Stimulated activated CD8-positive, alpha-beta memory T cell treated with anti-CD3 and anti-CD28 coated beads, Interleukin-15, amount 100 ng/mL, for 1 hour (primary cell): ENCODE data around the gene CUEDC1.
"Not testable (repeated sequence)": the region's sequence is repeated elsewhere in the genome, so short reads cannot be mapped to it uniquely, and the experiment has no call there.

Experiments used
- DNase-seq: peaks from one replicate; pipeline ENCODE4 v3.0.0-alpha.2; 2020; ENCODE audit warnings: low read depth

CUEDC1 gene

DNA sequence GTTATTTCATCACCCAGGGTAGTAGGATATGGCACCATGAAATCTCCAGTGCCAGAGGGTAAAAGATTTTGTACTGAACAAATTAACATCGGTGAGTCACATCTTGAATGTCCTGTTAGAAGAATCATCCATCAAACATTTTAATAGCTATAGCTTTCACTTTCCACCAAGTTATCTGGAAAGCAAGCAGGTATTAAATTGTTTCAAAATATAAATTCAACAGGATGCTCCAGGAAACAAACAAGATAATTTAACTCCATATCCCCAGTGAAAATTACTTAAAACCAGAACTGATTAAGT, 30.4 kb upstream of the CUEDC1 start:
- no peak for DNase-seq

DNA sequence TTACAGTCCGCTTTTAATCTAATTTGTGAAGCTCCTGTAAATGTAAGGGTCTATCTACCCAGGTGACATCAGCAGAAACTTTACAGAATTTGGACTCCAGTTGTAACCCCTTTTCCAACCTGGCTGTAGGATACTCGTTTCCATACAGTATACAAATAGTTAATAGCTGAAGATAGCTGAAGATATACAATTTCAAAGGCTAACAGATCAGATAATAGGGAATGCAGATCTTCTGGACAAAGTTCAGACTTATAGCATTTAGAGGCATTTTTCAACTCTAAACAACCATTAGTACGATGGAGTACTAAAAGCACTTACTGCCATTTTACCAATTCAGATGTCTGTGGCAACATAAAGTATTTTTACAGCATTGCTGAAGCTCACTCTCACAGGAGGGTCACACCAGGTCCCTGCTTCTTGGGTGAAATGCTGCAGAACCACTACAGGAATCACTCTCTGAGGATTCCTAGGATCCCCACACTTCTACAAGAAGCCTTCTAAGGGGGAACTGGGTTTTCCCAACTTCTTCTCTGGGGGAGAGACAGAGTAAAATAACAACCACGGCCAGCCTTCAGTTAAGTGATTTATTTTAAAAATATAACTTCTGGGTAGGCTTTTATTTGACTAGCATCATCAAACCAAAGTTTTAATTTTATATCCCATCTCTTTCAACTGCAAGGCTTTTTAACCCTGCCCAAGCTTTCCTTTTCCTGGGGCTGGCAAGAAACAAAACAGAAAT, 29.9 kb upstream of the CUEDC1 start:
- no peak for DNase-seq

DNA sequence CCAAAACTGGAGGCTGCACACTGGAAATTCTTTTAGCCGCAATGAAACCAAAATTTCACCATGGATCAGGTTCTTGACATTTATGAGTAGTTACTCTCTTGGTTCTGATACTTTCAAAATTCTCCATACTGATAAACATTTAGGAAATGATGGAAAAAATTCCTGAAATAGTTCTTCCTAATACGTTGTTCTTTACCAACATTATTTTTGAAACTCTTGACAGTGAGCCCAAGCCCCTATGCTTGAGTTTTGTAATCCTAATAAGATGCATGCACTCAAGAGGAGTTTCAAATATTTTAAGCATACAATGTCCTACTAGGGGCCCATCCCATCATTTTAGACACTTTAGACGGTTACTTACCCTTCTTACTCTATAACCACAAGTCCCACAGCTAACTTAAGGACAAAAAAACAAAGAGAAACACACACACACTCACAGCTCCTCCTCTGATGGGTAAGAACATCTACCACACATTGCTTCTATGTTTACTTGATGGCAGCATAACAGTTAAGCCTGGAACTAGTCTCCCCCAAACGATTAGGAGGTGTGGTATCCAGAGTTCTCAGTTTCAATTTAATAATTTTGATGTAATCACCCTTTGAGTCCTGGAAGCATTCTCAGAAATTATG, 29.2 kb upstream of the CUEDC1 start:
- DNase-seq: no peak

DNA sequence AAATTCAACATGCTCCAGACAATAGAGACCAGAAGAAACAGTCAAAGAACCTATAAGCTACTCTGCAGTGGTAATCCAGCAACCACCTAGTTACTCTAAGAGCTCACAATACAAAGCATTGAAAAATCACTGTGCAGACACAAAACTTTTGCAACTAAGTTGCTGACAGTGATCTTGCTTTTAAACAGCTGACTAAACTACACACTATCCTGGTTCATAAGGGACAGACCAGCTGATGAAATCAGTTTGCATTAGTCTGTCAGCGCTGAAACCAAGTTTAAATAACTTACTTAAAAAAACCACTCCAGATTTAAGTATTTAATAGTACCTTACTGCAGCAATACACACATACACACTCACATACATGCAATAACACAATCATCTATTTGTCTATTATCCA, 28.2 kb upstream of the CUEDC1 start:
- no peak for DNase-seq

DNA sequence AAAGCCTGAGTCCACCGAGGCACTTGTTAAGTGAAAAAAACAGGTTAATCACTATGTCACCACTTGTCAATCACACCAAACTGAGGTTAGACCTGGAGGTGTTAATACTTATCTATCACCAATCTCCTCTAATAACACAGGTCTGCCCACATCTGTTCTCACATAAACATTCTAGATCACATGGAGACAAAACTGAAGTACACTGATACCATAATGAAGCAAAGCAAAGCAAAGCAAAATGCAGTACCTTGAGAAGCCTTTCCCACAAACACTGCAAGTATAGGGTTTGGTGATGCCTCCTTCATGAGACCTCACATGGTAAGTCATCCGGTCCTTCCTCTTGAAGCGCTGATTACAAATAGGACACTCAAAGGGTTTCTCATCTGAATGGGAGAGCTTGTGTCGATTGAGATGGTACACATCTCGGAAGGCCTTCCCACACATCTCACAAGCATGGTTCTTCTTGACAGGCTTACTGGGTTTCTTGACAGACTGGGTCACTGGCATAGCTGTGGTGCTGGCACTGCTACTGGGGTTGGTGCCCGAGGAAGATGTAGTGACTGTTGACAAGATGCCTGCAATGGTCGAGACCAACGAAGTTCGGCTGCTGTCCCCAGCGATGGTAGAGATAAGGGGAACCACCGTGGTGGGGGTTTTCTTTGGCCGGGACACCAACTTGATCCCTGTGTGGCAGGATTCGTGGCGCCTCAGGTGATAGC, 27.4 kb upstream of the CUEDC1 start:
- no peak for DNase-seq

DNA sequence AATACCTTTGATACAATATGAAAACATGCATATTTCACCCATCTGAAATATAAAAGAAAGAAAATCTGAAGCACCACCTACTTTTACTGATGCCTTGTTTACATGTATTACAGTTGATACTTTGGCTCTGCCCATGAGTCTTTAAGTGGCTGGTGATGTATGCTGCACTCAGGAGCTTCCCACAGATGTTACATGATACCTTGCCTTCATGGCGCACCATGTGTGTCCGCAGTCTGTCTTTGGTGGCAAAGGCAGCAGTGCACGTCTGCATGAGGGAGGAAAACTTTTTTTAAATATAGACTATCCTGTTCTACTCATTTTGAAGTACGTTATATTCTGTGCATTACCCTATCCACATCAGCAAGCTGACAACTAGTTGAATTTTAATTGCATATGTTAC, 25.3 kb upstream of the CUEDC1 start:
- DNase-seq: no peak

DNA sequence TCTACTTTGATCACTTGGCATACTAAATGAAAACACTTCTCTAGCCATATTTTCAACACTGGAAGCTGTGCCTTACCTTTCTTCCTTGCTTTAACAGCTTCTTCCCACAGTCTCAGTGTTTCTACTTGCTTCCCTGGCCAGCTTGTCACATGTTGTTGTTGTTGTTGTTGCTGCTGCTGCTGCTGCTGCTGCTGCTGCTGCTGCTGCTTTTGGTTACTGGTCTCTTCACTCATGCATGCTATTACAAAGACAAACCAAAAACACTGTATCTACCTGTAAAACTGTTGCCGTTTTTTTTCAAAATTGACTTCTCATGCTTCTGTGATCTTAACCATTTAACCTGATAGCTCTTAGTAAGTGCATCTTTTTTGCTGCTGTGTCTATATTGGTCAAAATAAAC, 23.9 kb upstream of the CUEDC1 start:
- DNase-seq: no peak

DNA sequence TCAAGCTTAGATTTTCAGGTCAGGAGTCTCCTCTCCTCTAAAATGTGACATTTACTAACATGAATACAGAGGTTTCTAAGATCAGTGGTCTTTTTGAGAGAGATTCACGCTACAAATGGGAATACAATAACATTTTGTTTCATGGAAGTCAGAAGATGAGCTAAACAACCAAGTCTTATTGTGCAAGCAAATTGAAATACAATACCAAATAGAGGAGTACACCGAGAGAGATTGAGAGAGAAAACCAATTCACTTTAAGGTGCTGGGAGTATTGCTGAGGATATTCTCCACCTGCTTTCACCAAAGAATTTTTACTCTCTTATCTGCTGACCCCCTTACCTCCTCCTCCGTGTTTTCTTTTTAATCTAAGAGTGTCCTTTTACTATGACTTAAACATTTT, 21.4 kb upstream of the CUEDC1 start:
- DNase-seq: no peak

DNA sequence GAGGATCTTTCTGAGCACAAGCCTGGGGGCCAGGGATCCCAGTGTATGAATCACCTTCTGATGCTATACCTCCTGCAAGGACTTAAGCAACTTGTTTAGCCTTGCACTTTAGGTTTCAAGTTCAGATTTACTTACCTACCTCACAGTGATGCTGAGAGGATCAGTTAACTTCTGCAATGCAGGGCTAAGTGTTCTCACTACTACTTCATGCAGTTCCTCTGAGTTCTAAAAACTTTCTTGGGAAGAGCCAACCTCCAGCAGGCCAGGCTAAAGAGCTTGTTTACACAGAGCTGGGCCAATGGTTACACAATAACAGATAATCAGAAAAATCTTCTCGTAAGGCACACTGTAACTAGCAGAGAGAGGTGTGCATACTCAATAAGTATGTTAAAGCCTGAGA, 19.8 kb upstream of the CUEDC1 start:
- DNase-seq: no peak

DNA sequence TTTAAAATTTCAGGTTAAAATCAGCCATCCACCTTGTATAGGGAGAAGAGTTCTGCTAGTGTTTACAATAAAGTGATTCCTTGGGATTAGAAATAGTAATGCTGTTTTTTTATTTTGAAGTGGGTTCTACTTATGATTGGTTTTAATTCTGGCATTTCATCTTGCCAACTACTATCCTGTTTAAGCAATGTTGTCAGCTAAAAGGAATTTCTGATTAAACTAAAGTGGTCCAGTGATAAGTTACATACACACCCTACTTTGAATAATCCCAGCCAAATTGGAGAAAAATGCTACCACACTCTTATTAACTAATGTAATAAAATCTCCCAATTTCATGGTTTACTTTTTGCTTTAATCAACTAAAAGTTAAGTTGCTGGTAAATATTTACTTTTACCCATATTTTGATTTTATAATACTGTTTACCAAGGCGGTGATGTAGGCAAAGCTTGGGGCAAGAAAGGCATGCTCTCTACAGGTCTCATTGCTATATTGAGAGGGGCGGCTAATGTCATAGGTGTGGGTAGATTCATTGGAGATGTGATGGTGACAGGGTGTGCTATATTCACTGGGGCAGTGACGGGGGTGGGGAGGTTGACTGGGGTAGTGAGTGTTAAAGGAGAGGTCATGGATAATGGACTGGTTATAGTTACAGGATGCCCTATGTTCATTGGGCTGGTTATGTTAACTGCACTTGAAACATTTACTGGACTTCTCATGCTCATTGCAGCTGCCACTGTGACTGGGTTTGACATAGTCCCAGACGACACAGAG, 19.0 kb upstream of the CUEDC1 start:
- DNase-seq: not testable (repeated sequence)

DNA sequence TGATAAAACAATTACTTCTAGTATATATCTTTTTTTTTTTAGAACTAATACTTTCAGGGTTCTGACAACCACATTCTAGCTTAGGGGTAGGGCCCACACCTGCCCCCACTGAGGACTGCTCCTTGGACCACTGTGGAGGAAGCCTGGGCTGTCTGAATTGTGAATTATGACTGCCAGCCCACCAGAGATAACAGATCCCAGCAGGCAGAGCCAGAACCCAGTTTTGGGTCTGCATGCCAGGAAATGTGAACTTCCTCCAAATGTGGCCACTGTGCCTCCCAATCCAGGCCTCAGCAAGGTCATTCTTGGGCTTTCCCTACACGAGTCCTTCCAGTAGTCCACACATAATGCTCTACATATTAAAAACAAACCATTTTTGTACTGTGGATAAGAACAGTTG, 16.9 kb upstream of the CUEDC1 start:
- DNase-seq: no peak

DNA sequence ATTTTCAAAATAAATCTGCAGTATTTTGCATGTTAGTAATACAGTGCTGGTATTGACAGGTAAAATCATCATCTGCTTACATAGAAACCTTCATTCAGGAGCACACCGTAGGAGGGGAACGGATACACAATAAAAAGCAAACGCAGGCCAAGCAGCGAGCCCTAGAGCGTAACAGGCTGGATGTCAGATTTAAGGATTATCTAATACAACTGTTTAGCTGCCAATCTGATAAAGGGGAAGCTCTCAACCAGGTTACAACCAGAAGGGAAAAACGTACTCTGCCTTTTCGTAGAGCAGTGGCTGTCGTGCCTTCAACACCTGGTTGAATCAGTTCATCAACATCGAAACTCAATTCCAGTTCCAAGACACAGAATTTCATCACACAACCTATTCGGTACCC, 16.4 kb upstream of the CUEDC1 start:
- DNase-seq: no peak

DNA sequence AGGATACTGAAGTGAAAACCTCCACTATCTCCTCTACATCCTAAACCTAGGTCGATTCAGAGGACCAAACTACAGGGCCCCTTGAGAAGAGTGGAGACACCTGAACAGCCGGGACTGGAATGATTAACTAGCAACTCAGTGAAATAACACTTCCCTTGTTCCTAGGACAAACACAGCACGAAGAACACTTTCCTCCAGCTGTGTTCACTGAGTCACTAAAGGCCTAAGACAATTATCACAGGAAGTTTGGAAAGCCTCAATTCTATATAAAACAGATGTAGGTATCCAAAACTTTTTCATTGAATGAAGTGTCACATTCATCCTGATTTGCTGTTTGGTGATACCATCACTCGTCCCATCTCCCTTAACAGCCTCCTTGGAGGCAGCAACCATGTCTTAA, 15.5 kb upstream of the CUEDC1 start:
- DNase-seq: no peak

DNA sequence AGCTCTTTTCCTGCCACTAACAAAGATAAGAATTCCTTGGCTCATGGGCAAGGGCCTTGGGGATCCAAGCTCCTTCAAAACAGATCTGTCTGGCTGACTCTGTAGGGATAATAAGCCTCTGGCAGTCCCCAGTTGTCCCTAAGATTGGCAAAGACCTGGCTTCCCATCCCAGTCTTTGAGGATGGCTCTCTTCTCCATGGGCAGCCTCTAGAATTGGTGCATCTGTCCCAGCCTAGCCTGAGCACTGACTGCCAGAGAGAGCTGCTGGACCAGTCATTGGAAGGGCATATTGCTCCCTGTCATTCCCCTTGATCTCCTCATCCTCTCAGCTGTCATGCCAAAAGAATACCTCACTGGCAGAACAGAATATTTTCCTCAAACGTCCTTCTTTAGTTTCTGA, 13.2 kb upstream of the CUEDC1 start:
- DNase-seq: no peak

DNA sequence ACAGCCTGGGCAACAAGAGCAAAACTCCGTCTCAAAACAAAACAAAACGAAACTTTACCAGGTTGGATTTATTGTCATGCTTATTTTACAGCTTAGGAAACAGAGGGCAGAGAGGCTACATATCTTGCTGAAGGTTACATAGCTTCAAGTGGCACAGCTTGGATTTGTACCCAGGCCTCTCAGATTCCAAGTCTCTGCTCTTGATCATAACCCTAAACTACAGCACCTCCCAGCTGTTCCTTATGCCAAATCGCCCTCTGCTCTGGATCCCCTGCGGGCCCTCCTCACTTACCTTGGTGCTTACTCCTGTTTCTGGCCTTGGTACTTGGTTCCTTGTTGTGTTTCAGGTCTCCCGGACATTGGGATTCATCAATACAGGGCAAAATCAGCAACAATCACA, 11.7 kb upstream of the CUEDC1 start:
- no peak for DNase-seq

DNA sequence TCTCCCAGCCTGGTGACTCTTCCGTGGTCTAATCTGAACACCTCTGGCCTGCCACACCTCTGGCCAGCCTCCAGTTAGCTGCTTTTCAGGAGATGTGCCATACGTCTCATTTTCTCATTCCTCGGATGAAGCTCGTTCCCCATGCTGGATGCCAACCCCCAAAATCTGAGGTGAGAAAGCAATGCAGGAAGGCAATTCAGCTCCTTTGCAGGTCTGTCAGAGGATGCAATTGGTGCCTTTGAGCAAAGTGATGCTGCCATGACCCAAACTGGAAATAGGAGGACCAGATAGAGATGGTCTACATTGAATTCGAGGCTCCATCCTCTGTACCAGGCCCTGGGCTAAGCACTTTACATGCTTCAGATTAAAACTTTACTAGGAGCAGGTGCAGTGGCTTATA, 11.0 kb upstream of the CUEDC1 start:
- DNase-seq: no peak

DNA sequence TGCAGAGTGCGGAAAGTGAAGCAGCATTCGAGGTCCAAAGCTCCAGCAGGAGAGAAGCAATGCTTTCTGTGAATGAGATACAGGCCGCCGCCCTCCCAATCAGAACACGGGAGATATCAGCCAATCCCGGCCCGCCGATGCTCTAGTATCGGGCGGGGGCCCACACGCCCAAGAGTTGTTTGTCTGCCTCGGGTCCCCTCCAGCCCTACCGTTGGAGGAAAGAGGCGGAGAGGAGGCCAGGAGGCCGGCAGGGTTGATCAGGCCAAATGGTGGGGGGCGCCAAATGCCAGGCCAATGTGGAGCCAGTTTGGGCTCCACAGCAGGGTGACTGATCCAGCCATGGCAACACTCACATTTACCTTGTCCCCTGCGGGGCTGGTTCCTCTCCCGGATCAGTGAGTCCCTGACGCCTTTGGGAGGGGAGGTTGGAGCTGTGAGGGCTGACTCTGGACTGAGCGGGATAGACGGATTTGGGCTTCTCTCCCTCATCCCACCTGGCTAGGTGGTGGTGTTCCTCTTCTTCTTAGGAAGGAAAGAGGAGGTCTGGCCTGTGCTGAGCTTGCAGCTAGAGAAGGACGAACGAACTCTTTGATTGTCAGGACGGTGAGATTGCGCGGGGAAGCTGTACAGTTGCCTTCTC, 10.4 kb upstream of the CUEDC1 start:
- DNase-seq: no peak

DNA sequence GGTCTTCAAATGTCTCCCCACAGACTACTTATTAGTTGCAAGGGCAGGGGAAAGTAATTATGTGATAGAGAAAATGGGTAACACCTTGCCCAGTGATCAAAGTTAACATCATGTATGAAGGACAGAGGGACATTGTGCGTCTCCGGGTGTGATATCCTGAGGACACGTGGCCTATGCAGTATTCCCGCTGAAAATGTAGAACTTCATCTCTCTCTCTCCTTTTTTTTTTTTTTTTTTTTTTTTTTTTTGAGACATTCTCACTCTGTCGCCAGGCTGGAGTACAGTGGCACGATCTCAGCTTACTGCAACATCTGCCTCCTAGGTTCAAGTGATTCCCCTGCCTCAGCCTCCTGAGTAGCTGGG, 7.9 kb upstream of the CUEDC1 start:
- DNase-seq: no peak

DNA sequence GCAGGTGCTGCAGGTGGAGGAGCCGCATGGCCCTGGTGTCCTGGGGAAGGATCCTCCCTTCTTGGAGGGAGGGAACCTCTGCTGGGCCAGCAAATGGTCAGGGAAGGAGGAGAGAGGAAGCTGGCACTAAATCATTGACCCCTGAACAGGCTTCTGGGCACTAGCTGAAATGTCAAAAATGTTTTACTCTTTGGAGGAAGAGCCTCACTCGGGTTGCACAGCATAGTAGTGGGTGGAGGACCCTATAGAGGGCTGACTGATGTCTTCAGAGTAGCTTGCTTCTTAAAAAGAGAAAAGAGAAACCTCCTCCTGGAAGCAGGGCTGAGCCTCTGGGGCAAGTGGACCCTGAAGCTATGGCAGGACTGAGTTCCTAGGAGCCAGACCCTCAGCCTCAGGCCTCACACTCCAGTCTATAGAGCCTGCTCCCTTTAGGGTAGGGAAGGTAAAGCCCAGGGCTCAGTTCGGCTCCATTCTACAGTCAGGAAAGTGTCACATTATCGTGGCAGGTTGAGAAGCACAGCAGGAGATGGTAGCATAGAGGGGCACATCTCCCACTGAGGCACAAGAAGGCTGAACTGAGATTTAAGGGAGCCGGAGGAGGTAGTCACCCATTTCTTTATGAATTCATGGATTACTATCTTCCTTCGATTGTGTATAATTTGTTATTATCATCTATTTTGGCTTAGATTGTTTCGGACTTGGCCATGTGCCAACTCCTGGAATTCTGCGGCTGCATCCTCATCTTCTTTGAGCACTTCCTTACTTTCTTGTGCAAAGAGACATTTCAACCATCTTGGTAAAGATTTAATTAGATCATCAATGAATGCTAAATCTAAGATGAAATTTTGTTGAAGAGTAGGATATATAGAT, 7.3 kb upstream of the CUEDC1 start:
- DNase-seq: no peak

DNA sequence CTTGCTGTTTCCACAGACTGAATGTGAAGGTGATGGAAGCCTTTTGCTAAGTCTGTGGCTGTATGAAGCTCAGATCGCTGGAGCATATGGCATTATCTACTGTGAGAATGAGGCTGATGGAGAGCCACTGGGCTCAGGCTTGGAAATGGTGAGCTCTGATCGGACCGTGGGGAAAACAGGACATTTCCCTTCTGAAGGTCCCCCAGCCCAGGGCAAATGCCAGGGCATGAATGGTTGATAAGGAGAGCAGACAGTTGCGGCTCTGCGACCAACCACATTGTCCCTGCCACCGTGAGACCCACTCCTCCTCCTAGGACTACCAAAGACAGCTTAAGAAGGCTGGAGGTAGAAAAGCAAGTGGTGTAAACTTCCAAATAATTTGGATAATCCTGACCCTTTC, 4.7 kb upstream of the CUEDC1 start:
- no peak for DNase-seq

DNA sequence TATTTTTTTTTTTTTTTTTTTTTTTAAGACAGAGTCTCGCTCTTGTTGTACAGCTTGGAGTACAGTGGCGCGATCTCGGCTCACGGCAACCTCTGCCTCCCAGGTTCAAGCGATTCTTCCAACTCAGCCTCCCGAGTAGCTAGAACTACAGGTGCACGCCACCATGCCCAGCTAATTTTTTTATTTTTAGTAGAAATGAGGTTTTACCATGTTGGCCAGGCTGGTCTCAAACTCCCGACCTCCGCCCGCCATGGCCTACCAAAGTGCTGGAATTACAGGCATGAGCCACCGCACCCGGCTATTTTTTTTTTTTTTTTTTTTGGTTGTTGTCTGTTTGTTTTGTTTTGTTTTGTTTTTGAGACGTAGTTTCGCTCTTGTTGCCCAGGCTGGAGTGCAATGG, 3.2 kb upstream of the CUEDC1 start:
- DNase-seq: not testable (repeated sequence)

DNA sequence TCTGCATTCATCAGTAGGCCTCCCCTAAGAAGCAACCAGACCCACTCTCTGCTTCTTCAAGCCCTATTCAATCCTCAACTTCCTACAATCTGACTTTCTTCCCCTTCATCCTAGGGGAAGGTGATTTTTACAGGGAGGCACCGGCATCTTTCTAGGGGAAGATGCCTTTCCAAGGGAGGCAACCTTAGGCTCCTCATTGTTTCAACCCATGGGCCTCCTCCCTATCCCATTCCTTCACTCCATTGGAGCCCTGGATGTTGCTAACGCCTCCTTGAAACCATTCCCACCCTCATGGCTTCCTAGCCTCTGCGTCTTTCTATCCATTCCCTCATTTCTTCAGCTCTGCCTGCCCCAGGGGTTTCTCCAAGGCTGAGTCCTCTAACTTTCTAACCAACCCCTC, 2.7 kb upstream of the CUEDC1 start:
- DNase-seq: no peak
